Colonic mucosa (tissue), 4 donors: ENCODE measurements around the gene KCNH8. TPM values are rescaled to one million over a fixed set of nuclear protein-coding genes. Genes with fewer than 3 reads are reported as not detected.

ENCODE experiments used
- DNase-seq: peaks from one replicate; pipeline ENCODE4 v3.0.0-alpha.2; 2020
- H3K27ac ChIP-seq: fragments of 200-600 bp; one replicate; pipeline ENCODE4 v1.8.0; 2021
- H3K27me3 ChIP-seq: fragments of 200-600 bp; one replicate; pipeline ENCODE4 v1.8.0; 2021
- H3K36me3 ChIP-seq: fragments of 200-600 bp; one replicate; pipeline ENCODE4 v1.8.0; 2021
- H3K4me1 ChIP-seq: fragments of 200-600 bp; one replicate; pipeline ENCODE4 v1.8.0; 2021; ENCODE audit warnings: mild to moderate bottlenecking
- H3K4me3 ChIP-seq: fragments of 200-600 bp; one replicate; pipeline ENCODE4 v1.8.0; 2021
- H3K9ac ChIP-seq, 2 donors: one replicate each; pipeline ENCODE4 v1.7.0; 2013; ENCODE audit warnings: control low read depth in 2 of 2, low read depth in 2 of 2, low read length in 2 of 2
- H3K9me3 ChIP-seq: fragments of 200-600 bp; one replicate; pipeline ENCODE4 v1.8.0; 2021
- CTCF ChIP-seq: fragments of 200-600 bp; IDR thresholded peaks from one replicate; pipeline ENCODE4 v1.8.0; 2022; ENCODE audit warnings: antibody characterized with exemption, mild to moderate bottlenecking
- intact Hi-C: fragments of 100-400 bp; cut with DNase I; formaldehyde crosslinking; loops from one replicate; pipeline ENCODE4 v1.14.1; 2022
- total RNA-seq, 2 donors: library from RNA; stranded (reverse); fragmentation: NEBNext Ultra II Directional in 1 of 2; extraction: Animal tissue kit (Norgen Biotek cat#: 25700) in 1 of 2; gene quantifications; one replicate each; pipeline ENCODE4 v1.2.1, GENCODE V29; 2021
- donor health status: healthy.
- donor health status: DM: no; HTN: no; CAD: no.
- donor health status: DM: no; HTN: no; CAD: no.

KCNH8 gene
- total RNA-seq, 2 donors from 2014 or later = 0.77 TPM

DNA sequence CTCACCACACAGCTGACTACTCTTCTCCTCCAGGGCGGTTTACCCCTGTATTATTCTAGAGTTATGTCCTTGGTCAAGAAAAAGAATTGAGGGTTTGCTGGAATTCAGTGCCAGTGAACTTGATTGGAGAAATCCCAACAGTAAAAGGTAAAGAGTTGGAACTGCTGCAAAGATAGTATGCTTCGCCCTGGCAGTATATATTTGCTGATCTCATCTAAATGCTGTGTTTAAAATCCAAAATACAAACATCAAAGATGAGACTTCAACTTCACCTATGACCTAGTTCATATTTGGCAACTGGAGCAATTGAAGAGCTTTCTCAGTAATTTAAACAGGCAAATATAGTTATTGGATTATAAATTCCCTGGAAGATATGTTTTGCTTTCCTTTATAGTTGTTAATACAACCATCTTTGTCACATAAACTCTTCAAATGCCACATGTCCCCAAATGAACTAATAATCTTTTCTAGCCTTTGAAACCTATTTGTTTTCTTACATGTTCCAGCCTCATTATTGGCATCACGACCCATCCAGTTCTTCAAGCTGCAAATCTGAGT is 6.5 kb downstream of the KCNH8 start:
- Histone ChIP-seq H3K4me1 (no peaks in the 10 kb centered on the region), H3K9me3 (no peaks in the 10 kb centered on the region), H3K27me3 (no peaks in the 10 kb centered on the region), H3K4me3 (no peak overlapping the region), H3K27ac (no peak overlapping the region), H3K9ac (no peak overlapping the region), H3K36me3 (no peaks in the 10 kb centered on the region)
- no peak for DNase-seq
- no peak for TF ChIP-seq CTCF
- intact Hi-C loops = no loop called here

GRCh38 chr3:19155375-19155774 is 7.1 kb downstream of the KCNH8 start:
- Histone ChIP-seq H3K9ac (no peak overlapping the region), H3K4me1 (no peaks in the 10 kb centered on the region), H3K9me3 (no peaks in the 10 kb centered on the region), H3K4me3 (no peak overlapping the region), H3K27ac (no peak overlapping the region), H3K27me3 (no peaks in the 10 kb centered on the region), H3K36me3 (no peaks in the 10 kb centered on the region)
- DNase-seq = no peak
- no peak for TF ChIP-seq CTCF
- intact Hi-C loops = no loop called here

DNA sequence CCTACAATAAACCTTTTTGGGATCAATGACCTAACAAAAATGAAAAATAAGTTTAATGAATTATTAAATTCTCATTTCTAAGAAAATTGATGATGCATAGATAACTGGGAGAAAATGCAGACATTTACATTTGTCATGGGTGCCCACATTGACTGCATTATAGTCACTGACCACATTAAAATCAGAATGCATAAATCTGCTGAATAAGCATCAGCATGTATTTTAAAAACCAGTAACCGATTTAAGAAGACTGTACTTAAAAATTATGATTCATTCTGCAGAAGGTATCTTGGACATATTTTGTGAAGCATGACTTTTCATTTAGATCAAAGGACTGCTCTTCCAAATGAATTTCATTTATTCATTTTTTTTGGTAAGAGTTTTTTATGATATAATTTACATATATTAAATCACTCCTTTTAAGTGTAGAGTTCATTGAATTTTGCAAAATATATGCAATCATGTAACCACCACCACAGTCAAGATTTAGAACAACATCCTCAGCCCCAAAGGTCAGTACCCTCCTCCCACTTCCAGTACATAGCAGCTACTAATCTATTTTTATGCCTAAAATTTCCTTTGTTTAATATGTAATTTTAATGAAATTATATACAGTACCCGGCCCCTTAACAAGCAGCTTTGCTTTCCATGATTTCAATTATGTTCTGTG is 11.8 kb downstream of the KCNH8 start:
- Histone ChIP-seq H3K36me3 (no peaks in the 10 kb centered on the region), H3K9ac (no peak overlapping the region), H3K27me3 (no peaks in the 10 kb centered on the region), H3K27ac (no peak overlapping the region), H3K4me1 (no peaks in the 10 kb centered on the region), H3K9me3 (no peaks in the 10 kb centered on the region), H3K4me3 (no peak overlapping the region)
- no peak for TF ChIP-seq CTCF
- intact Hi-C loops = no loop called here
- no peak for DNase-seq

- H3K27me3 ChIP-seq = no peaks in the 10 kb centered on the region
- no peak overlapping the region for H3K27ac ChIP-seq
- no peaks in the 10 kb centered on the region for H3K9me3 ChIP-seq
- intact Hi-C loops = no loop called here
- H3K4me1 ChIP-seq = no peaks in the 10 kb centered on the region
- H3K36me3 ChIP-seq = no peaks in the 10 kb centered on the region
- TF ChIP-seq CTCF = no peak
- no peak overlapping the region for H3K4me3 ChIP-seq
- DNase-seq = no peak
- no peak overlapping the region for H3K9ac ChIP-seq
Measured at GRCh38 chr3:19165654-19166053, 17.3 kb downstream of the KCNH8 start.

GRCh38 chr3:19171794-19172193 is 23.5 kb downstream of the KCNH8 start:
- H3K36me3 ChIP-seq = no peaks in the 10 kb centered on the region
- no peak for TF ChIP-seq CTCF
- no peak for DNase-seq

More at GRCh38 chr3:19171794-19172193, 23.5 kb downstream of the KCNH8 start:
- H3K4me3 ChIP-seq = no peak overlapping the region
- H3K4me1 ChIP-seq = no peaks in the 10 kb centered on the region
- intact Hi-C loops = no loop called here
- no peaks in the 10 kb centered on the region for H3K27me3 ChIP-seq
- H3K9me3 ChIP-seq = no peaks in the 10 kb centered on the region
- no peak overlapping the region for H3K27ac ChIP-seq
- H3K9ac ChIP-seq = no peak overlapping the region
